ENCODE results near the gene KPNB1. TPM values are rescaled to one million over a fixed set of nuclear protein-coding genes. Genes with fewer than 3 reads are reported as not detected.

The KPNB1 gene
- total and polyA plus RNA-seq, 2 experiments from 2014 or later, result 274 to 599 TPM

GRCh38 chr17:47604598-47604927 lies 45.2 kb upstream of the KPNB1 start (continued):
- TF ChIP-seq REST (IDR thresholded peaks at IDR 0.05; ENCODE audit: unreplicated experiment) (no peak), POLR2AphosphoS5 (IDR thresholded peaks at IDR 0.05; ENCODE audit: low read depth) (no peak), STAT1 (IDR thresholded peaks at IDR 0.05; ENCODE audit: unreplicated experiment) (no peak)

- Mint-ChIP-seq H3K4me1 (no peaks in the 10 kb centered on the region), H3K9me3 (no peaks in the 10 kb centered on the region), H3K27ac (no peak overlapping the region), H3K36me3 (ENCODE audit: low read depth) (peaks cover 64% of the 10 kb centered on the region), H3K27me3 (ENCODE audit: insufficient read depth, low read depth, poor library complexity) (no peaks in the 10 kb centered on the region), H3K4me3 (no peak overlapping the region)
- no peaks in the 10 kb centered on the region for H4K20me1 ChIP-seq (replicated peaks; ENCODE audit: insufficient read depth)
- no peaks in the 10 kb centered on the region for H3K9me2 ChIP-seq (ENCODE audit: insufficient read depth)
- peak overlapping the region; percentile 28; the same call in 1 of the 2 replicates for H3K27ac ChIP-seq (ENCODE audit: low read depth)
- H3K79me2 ChIP-seq (replicated peaks; ENCODE audit: insufficient read depth), result no peaks in the 10 kb centered on the region
- peaks cover 34% of the 10 kb centered on the region; the same call in 1 of the 2 replicates for H3K36me3 ChIP-seq (ENCODE audit: insufficient read depth)
- H3K27me3 ChIP-seq (ENCODE audit: insufficient read depth), result no peaks in the 10 kb centered on the region
- no peak overlapping the region for H3K4me2 ChIP-seq
- DNase-seq (ENCODE audit: low spot score) (no peak), ATAC-seq (no peak)
- H2AFZ ChIP-seq, result no peak overlapping the region
- no peaks in the 10 kb centered on the region for H3K4me1 ChIP-seq (ENCODE audit: insufficient read depth)
- no peak overlapping the region for H3K4me3 ChIP-seq
- H3F3A ChIP-seq (replicated peaks; ENCODE audit: low read depth), result 0 out of 2 replicates have a peak, but pooled peaks cover 5% of the 10 kb centered on the region
- TF ChIP-seq ZNF462 (CRISPR knock-in tag; IDR thresholded peaks at IDR 0.05) (no peak), STAT1 (IDR thresholded peaks at IDR 0.05; ENCODE audit: unreplicated experiment) (no peak), CREB1 (CRISPR knock-in tag; IDR thresholded peaks at IDR 0.05; ENCODE audit: low read depth) (no peak), ZNF331 (CRISPR knock-in tag; IDR thresholded peaks at IDR 0.05; ENCODE audit: low read depth) (no peak), EZH2phosphoT487 (IDR thresholded peaks at IDR 0.05; ENCODE audit: unreplicated experiment) (no peak), ETS1 (IDR thresholded peaks at IDR 0.05) (no peak), CTCF (conservative IDR thresholded peaks at IDR 0.05; ENCODE audit: low read depth in 2 of 2) (no peak)
Measured at GRCh38 chr17:47605011-47605410, 44.7 kb upstream of the KPNB1 start.
